GM21526 (cell line): ENCODE data around the gene SCARB1.

Experiments used
- ATAC-seq: cut with Tn5 transposase; IDR thresholded peaks from one replicate; pipeline ENCODE4 v1.9.1; 2021; ENCODE audit warnings: moderate library complexity; ENCODE audit not compliant: unreplicated experiment, low FRiP score

The SCARB1 gene

DNA sequence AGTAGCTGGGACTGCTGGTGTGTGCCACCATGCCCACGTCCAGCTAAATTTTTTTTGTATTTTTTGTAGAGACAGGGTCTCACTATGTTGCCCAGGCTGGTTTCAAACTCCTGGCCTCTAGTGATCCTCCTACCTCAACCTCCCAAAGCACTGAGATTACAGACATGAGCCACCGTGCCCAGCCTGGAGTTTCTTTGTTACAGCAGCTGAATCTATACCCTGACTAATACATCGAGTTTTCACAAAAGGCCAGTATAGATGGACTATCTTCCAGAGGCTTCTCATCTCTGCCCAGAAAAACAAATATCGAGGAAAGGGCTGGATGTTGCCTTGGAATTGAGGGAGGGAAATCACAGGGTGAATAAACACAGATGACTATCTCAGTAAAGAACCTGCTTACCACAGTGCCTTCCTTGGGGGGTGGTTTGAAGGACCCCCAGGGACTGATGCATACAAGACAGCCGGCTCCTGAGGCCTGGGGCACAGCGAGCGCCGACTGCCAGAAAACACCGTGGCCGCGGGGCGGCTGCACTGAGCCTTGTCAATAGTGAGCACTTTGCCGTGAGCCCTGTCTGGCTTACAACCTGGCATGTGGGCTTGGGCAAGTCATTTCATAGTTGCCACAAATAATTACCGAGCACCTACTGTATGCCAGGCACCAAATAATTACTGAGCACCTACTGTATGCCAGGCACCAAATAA, 111.9 kb downstream of the SCARB1 start:
- no peak for ATAC-seq

DNA sequence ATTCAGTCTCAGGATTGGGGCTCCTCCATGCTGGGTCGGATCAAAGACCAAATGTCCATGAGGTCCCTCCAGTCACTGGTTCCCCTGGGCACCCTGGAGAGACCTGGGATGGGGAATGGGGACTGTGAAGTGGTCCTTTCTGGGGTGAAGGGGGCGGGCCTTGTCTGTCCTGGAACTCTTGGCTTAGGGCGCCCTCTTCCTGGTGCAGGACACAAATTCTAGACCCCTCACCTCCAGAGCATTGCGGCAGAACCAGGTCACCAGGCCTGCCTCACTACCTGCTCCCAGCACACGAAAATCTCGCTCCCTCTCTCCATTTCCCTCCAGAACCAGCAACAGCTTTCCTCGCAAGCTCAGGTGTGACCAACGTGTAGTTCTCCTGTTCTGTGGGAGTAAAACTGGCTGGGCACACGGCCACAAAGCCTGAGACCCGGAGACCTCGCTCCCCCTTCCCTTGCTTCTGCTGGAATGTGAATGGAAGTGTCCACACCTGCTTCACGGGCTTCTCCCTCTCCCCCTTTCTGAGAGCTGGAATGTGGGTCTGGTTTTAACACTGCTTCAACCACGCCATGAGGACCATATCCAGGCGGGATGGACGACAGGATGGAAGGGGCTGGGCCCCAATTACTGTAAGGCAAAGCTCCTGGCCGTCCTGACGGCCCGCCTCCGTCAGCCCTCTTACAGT, 112.7 kb downstream of the SCARB1 start:
- no peak for ATAC-seq

DNA sequence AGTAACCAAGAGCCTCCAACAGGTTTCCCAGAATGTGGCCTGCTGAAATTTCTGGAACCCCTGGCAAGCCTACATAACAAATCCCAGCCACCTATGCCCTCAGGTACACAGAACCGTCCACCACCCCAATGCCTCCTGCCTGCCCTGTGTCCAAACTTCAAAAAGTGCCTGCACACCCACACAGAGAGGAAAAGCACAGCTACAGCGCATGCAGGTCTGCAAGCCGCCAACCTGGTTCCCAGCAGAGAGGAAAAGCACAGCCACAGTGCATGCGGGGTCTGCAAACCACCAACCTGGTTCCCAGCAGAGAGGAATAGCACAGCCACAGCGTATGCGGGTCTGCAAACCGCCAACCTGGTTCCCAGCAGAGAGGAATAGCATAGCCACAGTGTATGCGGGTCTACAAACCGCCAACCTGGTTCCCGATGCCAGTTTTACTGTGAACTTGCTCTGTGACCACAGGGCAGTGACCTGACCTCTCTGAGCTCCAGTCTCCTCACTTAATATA, 113.5 kb downstream of the SCARB1 start:
- no peak for ATAC-seq

DNA sequence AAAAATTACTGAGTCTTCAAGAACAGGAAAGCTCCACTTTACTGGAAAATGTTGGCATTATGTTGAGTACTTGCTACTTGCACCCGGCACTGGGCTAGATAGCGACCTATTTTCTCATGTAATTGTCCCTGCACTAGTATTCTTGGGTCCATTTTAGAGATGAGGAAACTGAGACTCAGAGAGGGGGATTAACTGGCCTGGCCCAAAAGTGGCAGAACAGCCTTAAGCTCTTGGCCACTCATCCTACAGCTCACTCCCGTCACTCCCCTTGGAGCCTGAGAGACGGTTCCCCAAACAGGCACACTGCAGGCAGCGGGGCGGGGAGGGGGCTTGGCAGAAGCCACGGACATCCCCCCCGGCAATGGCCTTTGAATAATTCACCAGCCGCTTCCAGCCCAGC, 113.9 kb downstream of the SCARB1 start:
- no peak for ATAC-seq

DNA sequence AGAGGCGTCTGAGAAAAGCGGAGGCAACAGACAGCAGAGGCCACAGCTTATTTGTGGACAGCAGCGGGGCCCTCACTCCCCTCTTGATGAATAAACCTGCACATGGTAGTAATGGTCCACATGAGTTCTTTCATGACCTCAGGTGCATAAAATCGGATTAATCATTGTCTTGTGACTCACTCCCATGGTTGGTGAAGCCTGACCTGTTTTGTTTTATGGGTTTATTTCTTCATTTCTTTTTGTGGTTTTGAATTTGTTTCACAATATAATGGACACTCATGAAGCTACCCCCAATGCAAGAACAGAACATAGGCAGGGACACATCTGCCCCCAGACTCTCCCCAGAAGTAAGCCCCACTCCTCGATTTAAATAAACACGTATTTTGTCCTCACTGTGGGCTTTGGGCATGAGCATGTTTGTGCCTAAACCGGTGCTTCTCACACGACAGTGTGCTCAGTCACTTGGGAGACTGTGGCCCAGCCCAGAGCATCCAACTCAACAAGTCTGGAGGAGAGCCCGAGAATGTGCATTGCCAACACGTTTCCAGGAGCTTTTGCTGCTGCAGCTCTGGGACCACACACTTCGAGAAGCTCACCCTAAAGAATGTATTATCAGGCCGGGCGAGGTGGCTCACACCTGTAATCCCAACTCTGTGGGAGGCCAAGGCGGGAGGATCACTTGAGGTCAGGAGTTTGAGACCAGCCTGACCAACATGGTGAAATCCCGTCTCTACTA, 116.1 kb downstream of the SCARB1 start:
- no peak for ATAC-seq

DNA sequence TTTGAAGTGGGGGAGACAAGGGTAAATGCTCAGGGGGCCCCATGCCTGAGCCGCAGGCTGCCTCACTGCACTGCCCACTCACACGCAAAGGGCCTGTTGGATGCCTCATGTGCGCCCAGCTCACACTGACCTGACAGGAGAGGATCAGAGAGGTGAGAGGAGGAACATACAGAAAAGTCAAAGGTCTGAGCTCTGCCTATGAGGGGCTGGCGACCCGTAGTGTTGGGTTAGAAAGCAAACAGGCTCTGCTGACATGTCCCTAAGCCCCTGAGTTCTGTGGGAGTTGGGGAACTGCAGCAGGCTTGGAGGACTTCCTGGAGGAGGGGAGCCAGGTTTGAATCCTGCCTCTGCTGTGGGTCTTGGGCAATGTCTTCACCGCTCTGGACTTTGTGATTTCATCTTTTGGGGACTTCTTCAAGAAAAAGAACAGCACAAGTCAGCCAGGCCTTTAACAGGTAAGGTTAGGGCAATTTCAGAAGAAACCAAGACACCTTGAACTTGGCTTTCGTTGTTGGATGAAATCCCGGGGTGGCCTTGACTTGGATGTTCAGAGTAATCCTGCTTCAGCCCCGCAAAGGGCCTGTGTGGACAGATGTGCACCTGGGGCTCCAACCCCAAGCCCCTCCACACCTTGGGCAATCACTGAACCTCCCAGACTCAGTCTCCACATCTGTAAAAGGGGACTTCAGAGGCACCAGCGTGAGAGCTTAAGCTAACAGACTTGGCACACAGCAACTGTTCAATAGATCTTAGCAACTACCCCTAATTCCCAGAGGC, 116.8 kb downstream of the SCARB1 start:
- no peak for ATAC-seq

DNA sequence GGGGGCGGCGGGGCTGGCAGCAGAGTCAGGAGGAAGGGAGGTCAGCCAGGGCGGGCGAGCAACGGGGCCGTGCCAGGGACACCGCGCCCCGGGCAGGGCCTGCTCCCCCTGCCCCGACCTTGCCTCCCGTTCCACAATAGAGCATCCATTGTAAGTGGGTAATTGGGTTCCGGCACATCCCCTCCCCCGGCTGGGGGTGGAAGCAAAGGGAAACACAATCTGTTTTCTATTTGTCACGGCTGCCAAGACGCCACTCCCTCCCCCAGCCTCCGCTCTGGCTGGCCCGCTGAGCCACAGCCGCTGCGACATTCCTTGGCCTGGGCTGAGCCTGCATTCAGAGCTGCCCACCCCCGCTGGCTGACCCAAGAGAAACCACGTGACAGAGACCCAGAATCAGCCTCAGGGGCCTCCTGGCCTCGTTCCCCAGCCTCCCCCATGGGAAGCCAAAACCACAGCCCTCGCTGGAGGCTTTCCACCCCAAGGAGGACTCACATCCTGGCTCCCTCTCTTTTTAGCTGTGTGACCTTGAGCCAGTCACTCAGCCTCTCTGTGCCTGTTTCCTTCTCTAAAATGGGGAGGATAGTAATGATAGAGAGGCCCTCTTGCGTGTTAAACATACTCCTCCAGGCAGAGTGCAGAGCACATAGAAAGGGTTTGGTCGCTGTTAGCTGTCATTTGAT, 117.6 kb downstream of the SCARB1 start:
- ATAC-seq, result no peak

DNA sequence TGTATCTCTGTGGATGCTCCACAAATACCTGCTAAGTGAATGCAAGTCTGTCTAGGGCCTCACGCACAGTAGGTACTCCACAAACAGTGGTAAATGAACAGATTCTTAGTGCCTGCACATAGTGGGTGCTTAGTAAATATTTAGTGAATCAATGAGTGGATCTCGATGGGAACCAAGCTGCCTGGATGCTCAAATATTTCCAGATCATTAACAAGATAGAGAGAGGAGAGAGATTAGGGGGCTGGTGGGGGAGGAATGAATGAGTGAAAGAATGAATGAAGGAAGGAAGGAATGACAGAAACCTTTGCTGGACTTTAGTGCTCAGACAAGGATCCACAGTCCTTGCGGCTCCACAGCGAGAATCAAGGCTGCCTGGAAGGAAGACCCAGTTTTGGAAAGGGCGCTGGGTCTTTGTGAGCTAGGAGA, 118.2 kb downstream of the SCARB1 start:
- no peak for ATAC-seq

DNA sequence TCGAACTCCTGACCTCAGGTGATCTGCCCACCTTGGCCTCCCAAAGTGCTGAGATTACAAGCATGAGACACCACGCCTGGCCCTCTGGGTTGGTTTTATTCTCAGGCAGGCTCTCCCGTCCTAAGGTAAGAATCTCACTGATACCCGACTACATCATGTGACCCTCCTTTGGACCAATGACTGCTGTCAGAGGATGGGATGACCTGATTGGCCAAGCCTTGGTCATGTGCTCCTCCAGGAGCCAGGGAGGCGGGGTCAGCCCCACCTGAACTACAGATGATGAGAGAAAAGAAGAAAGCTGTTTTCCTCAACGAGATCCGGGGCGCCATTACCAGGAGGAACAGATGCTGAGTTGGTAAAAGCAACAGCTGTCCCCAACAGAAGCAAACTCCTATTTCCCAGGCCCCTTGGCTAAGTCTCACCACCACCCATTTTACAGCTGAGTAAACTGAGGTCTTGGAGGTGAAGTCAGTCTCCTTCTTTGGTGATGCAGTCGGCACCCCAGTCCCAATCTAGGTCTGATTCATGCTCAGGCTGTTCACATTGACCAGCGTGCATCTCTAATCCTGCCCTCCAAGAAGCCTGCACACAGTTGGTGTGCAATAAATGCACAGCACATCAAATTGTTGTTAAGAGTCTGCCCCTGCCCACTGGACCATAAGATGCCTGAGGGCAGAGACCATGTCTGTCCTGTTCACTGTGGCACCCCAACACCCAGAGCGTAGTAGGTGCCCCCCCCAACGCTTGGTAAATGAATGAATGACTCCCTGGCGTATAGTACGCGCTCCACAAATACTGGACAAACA, 118.8 kb downstream of the SCARB1 start:
- no peak for ATAC-seq

DNA sequence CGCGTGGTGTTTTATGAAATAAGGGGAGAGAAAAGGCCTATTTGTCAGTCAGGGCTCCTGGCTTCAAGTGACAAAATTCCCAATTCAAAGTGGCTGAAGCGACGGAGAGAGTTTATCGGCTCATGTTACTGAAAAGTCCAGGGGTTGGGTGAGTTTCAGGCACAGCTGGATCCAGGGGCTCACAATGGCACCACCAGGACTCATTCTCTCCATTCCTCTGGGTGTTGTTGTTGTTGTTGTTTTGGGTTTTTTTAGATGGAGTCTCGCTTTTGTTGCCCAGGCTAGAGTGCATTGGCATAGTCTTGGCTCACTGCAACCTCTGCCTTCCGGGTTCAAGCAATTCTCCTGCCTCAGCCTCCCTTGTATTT, 119.4 kb downstream of the SCARB1 start:
- ATAC-seq, result no peak

DNA sequence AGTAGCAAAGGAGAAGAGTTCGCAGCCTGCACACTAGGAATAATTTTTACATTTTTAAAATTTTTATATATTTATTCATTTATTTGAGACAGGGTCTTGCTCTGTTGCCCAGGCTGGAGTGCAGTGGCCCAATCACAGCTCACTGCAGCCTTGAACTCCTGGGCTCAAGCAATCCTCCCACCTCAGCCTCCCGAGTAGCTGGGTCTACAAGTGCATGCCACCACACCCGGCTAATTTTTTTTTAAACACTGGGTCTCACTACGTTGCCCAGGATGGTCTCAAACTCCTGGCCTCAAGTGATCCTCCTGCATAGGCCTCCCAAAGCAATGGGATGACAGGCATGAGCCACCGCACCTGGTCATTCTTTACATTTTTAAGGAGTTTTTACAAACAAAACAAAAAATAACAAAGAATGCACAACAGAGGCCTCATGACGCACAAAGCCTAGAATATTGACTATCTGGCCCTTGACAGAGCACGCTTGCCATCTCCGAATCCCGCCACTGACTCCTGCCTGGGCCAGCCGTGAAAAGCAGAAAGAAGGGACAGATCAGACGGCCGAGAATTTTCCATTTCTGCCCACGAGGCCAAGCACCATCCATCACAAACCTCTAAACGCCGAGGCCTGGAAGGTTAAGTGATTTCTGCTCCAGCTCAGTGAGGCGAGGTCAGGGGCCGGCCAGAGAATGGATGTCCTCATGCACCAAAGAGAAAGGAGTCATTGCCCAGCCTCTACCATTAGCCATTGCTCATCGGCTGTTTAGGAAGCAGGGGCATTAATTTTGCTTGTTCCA, 120.0 kb downstream of the SCARB1 start:
- ATAC-seq, result no peak

DNA sequence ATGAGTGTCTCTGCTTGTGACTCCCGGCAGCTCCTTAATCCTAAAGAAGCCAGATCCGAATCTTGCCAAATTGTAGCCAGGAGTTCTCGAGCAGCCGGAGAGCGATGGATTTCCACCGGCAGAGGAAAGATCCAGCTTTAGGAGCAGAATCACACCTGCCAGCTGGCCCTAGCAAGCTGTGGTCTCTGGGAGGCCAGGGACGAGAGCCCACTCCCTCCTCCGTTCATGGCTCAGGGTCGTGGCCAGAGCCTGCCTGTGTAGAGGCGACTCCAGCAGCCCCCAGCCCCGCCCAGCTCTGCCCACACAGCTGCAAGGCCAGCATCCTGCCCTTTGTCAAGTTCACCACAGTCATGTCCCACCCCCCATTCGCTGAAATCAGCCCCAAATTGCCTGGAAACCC, 121.0 kb downstream of the SCARB1 start:
- no peak for ATAC-seq

DNA sequence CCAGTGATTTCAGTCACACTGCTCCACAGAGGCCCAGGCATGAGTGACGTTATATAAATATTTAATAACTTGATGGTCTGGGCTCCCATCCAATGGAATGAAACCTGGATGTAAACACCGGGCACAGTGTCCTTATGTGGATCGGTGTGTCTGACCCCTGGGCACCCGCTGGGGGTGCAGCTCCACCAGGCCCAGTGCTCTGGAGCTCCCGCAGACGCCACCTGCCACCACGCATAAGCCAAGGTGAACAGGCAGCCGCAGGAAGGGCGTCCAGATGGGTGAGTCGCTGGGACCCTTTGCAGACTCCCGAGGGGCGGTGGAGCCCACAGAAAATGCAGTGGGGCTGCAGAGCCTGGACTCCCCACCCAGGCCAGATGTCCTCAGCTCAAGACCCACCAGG, 121.6 kb downstream of the SCARB1 start:
- no peak for ATAC-seq

DNA sequence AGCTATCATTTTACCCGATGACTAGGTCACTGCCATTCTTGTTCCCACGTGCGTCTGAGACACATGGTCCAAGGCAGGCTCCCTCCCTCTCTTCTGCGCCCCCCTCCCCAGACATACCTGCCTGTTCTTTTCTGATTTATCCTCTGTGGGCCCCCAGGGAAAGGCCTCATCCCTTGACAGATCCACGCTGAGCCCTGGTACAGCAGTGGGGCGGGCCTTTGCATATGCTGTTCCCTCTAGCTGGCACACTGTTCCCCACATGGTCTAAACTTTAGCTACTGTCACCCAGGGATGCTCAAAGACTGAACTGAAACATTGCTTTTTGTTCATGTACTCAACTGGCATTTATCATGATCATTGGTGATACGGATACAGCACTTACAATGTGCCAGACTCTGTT, 122.5 kb downstream of the SCARB1 start:
- no peak for ATAC-seq

DNA sequence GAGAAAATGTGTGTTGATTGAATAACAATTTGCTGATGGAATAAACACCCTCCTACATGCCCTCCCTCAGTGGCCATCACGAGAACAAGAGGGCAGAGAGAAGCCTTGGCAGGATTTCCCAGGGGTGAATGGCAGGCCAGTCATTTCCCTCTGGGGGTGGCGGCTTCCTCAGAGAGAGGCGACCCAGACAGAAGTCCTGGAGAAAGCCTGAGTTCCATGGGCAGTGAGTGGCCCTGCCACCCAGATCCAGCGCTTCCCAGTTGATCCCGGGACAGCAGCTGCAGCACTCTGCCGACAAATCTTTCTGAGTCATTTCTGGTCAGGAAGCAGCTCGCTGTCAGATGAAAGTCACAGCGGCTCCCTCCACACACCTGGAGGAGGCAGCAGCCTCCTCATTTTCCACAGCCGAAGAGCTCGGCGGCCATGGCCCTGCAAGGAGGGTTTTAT, 123.0 kb downstream of the SCARB1 start:
- ATAC-seq, result no peak

DNA sequence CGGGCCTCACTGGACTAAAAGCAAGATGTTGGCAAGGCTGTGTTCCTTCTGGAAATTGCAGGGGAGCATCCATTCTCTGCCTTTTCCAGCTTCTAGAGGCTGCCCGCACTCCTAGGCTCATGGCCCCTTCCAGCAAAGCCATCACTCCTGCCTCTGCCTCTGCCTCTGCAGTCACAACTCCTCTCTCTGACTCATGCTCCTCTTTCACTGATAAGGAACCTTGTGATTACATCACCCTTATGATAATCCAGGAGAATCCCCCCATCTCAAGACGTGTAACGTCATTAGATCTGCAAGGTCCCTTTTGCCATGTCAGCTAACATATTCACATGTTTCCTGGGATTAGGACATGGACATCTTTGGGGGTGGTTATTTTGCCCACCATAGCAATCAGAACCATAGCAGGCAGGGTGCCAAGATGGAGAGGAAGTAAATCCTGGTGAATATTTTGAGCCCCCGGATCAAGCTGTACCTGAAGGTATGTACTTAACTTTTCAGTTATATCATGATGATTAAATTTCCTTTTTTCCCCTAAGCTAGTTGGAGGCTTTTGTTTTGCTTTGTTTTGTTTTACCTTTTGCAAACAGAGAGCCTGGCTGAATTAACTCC, 123.6 kb downstream of the SCARB1 start:
- no peak for ATAC-seq

DNA sequence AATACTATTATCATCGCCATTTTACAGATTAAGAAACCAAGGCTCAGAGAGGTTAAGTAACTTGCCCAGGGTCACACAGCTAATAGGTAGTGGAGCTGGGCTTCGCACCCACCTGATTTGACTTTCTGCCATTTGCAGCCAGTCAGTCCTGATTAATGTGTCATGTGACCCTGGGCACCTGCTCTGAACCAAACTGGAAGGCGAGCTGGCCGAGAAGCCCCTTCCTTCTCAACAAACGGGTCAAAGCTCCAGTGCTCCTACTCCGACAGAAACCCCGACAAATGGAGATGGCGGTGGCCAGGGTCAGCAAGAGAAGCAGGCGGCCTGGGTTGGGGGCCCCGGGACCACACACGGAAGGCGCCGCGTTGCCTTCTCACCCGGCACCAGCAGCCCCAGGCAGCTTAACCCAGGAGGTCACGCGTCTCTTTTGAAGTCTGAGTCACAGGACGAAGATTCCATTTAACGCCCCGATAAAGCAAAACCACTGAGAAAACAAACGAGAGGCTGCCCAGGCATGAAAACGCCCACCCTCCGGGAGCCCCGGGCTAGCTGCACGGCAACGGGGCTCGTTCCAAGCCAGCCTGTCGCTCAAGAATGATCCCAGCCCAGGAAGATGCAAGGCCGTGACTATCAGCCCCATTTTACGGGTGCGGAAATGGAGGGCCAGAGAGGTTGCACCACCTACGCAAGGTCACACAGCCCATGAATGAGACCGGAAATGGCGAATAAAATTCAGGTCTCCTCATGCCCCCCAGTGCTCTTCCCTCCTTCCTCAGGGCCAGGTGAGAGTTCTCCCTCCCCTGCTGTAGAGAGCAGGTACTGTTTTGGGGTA, 124.8 kb downstream of the SCARB1 start:
- ATAC-seq, result no peak
